NB4 (cell line): ENCODE results near the gene ACER3.

Experiments
- DNase-seq: peaks from one replicate; pipeline ENCODE4 v3.0.0; 2010; ENCODE audit warnings: low read depth
- H3K4me3 ChIP-seq: one replicate; pipeline ENCODE4 v1.5.1; 2011; ENCODE audit warnings: mild to moderate bottlenecking, low read depth, low read length, moderate library complexity
- MYC ChIP-seq: IDR thresholded peaks from 2 replicates; pipeline ENCODE4 v1.6.1; 2011; ENCODE audit warnings: low read depth, low read length
- POLR2A ChIP-seq: IDR thresholded peaks from 2 replicates; pipeline ENCODE4 v1.6.1; 2011; ENCODE audit warnings: mild to moderate bottlenecking; ENCODE audit not compliant: insufficient read length; ENCODE audit errors: extremely low read depth
- TF ChIP-seq, protein P1 (sequence below): IDR thresholded peaks from one replicate; pipeline ENCODE4 v1.5.1; 2012; ENCODE audit warnings: low read depth, low read length
- TF ChIP-seq, protein P2 (sequence below): IDR thresholded peaks from 2 replicates; pipeline ENCODE4 v1.6.1; 2011; ENCODE audit warnings: low read depth, low read length

The ACER3 gene

DNA sequence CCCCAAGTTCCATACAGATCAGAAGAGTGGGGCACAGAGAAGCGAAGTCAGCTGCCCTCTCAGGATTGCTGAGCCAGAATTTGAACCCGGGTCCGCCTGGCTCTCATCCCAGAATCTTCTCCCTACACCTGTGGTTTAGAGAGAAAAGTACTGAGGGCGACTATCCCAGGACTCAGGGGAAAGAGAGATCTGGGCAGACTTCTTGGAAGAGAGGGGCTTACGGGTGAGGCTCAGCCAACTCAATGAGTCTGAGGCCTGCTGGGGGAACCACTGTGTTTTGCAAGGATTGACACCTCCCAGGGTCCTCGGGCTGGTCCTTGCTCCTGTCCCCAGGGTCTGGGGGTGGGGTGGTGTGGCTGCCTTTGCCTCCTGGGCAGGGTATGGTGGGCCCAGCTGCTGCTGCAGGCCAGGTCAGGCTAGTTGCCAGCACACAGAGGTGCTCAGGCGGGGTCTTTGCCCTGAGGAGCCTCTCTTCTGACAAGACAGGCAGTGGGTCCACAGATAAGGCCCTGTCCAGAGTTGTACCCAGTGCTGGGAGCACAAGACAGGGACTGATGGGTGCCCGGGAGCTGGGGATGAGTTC lies 207.2 kb downstream of the ACER3 start:
- TF ChIP-seq MYC (no peak), POLR2A (no peak)
- TF ChIP-seq, protein P1, sequence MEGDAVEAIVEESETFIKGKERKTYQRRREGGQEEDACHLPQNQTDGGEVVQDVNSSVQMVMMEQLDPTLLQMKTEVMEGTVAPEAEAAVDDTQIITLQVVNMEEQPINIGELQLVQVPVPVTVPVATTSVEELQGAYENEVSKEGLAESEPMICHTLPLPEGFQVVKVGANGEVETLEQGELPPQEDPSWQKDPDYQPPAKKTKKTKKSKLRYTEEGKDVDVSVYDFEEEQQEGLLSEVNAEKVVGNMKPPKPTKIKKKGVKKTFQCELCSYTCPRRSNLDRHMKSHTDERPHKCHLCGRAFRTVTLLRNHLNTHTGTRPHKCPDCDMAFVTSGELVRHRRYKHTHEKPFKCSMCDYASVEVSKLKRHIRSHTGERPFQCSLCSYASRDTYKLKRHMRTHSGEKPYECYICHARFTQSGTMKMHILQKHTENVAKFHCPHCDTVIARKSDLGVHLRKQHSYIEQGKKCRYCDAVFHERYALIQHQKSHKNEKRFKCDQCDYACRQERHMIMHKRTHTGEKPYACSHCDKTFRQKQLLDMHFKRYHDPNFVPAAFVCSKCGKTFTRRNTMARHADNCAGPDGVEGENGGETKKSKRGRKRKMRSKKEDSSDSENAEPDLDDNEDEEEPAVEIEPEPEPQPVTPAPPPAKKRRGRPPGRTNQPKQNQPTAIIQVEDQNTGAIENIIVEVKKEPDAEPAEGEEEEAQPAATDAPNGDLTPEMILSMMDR, result no peak
- H3K4me3 ChIP-seq, result no peak overlapping the region
- no peak for DNase-seq

DNA sequence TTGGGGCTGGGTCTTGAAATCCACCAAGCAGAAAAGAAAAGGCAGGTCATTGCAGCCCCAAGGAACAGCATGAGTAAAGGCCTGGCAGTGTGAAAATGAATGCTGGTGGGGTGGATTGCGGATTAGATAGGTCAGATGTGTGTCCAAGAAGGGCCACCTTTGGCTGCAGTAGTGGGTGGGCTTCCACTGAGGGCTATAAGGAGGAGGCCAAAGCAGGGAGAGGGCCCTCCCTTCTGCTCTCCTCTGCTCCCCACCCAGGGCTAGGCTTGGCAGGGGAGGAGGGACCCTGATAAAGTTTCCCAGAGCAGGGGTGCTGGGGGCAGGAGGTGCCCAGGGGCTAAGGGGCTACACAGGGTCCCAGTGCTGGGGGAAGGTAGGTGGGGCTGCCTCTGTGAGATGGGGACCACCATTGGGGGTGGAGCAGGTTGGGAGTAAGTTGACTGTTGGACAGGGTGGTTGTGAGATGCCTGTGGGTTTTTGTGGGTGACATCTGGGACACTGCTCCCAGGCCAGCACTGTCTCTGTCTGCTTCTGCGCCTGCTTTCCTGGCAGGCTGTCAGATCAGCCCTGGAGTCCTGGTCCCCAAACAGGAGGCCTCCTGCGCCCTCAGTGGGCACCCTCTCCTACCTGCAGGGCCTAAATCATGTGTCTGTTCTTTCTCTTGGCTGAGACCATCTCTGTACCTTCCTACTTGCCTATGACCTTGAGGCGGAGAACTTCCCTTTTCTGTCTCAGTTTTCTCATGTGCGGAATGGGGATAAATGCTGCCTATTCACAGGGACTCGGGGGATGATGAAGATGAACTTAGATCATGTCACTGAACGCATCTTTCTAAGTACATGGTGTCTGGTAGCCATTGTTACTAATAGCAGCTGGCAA lies 208.0 kb downstream of the ACER3 start:
- no peak overlapping the region for H3K4me3 ChIP-seq
- DNase-seq, result no peak
- TF ChIP-seq, protein P2, sequence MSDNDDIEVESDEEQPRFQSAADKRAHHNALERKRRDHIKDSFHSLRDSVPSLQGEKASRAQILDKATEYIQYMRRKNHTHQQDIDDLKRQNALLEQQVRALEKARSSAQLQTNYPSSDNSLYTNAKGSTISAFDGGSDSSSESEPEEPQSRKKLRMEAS, result no peak
- TF ChIP-seq POLR2A (no peak), MYC (no peak)
- TF ChIP-seq, protein P1, result no peak

DNA sequence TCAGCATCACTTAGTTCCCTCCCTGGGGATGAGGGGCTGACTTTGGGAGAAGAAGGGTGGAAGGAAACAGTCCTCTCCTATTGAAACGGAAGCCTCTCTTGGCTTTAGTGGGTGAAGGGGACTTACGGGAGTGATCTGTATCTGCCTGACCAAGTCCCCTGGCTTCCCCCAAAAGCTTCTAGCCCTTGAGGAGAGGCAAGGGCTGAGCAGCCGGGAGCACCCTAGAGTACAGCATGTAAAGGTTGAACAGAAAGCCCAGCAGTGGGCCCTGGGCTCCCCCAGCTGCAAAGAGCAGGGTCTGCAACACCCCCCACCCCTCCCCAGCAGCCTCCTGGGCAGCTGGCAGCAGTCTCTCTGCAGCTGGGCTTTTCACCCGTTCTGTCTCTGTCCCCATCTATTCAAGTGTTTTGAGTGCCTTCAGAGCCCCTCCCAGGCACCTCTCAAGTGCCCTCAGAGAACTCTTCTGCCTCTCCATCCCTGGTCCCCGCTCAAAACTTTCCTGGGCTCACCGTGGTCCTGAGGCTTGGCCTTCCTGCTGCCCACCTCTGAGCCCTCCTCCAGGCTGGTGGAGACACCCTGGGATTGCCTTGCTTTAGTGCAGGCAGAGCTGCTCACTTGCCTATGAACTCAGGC lies 208.7 kb downstream of the ACER3 start:
- no peak for TF ChIP-seq MYC
- TF ChIP-seq, protein P2, result no peak
- no peak for TF ChIP-seq POLR2A
- TF ChIP-seq, protein P1, result no peak
- no peak for DNase-seq
- no peak overlapping the region for H3K4me3 ChIP-seq

DNA sequence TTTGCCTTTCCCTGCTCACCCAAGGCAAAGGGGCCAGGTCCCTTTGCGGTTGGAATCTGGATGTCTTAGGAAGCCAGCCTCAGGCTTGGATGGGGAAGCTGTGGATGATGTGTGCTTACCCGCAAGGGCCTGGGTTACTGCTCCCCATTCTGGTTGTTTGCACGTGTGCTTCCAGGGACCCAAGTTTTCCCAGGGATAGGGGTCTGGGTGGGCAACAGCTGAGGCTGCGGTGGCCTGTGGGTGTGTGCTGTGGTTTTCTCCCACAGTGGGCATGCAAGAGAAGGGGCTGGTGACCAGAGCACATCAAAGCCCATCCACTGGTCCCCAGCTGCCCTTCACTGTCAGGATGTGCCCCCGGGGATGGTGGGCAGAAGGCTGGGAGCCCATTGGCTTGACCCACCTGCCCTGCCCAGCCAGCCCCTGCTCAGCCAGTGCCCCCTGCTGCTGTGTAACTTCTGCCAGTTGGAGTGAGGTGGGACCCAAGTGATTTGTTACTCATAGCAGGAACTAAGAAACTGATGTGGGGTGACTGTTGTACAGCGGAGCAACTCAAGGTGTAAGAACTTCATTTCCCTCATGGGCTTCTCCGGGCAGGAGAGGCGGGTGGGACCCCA lies 209.4 kb downstream of the ACER3 start:
- DNase-seq, result no peak
- TF ChIP-seq POLR2A (no peak), MYC (no peak)
- TF ChIP-seq, protein P2, result no peak
- TF ChIP-seq, protein P1, result no peak
- H3K4me3 ChIP-seq, result no peak overlapping the region

DNA sequence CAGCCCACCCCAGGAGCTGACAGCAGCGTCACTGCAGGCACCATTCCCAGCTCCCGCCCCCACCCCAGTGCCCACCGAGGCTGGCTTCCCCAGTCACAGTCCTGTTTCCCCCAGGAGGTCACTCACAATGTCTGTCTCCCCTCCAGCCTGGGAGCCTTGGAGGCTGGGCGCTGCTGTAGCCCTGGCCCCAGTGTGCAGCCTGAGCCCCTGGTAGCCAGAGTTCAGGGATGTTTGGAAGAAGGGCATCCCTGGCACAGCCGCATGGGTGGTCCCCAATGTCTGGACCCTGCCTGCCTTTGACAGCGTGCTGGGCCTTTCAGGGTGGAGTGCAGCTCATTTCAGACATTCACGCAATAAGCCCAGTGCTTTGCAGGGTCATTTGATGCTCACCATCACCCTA lies 210.4 kb downstream of the ACER3 start:
- TF ChIP-seq POLR2A (no peak), MYC (no peak)
- TF ChIP-seq, protein P2, result no peak
- TF ChIP-seq, protein P1, result no peak
- DNase-seq, result no peak
- H3K4me3 ChIP-seq, result no peak overlapping the region
